Trophoblast cell (in vitro differentiated cells and primary cell): ENCODE results near the gene C19orf12.
"Not testable (repeated sequence)": the region's sequence is repeated elsewhere in the genome, so short reads cannot be mapped to it uniquely, and the experiment has no call there.

Source experiments
- DNase-seq, 2 donors: peaks; one replicate each; pipeline ENCODE4 v3.0.0-alpha.2; 2016
- H2AFZ ChIP-seq: 2 replicates; pipeline ENCODE4 v1.6.1; 2013; ENCODE audit warnings: low read length, moderate library complexity, mild to moderate bottlenecking; ENCODE audit not compliant: insufficient read depth, poor library complexity
- H2AK5ac ChIP-seq: 2 replicates; pipeline ENCODE4 v1.6.1; 2013; ENCODE audit warnings: mild to moderate bottlenecking, low read length
- H2BK120ac ChIP-seq: 2 replicates; pipeline ENCODE4 v1.6.1; 2013; ENCODE audit warnings: low read length, mild to moderate bottlenecking, moderate library complexity; ENCODE audit not compliant: insufficient read depth, poor library complexity
- H2BK12ac ChIP-seq: 2 replicates; pipeline ENCODE4 v1.6.1; 2013; ENCODE audit warnings: mild to moderate bottlenecking, low read length, moderate library complexity
- H2BK5ac ChIP-seq: 2 replicates; pipeline ENCODE4 v1.6.1; 2013; ENCODE audit warnings: low read length, low read depth, moderate library complexity, mild to moderate bottlenecking; ENCODE audit not compliant: poor library complexity
- H3K14ac ChIP-seq: 2 replicates; pipeline ENCODE4 v1.6.1; 2013; ENCODE audit warnings: mild to moderate bottlenecking, low read length
- H3K18ac ChIP-seq: 2 replicates; pipeline ENCODE4 v1.6.1; 2013; ENCODE audit warnings: mild to moderate bottlenecking, low read length
- H3K23ac ChIP-seq: 2 replicates; pipeline ENCODE4 v1.6.1; 2013; ENCODE audit warnings: low read length
- H3K27ac ChIP-seq: 2 replicates; pipeline ENCODE4 v1.5.1; 2013; ENCODE audit warnings: low read depth, mild to moderate bottlenecking, inconsistent platforms, low read length, moderate library complexity
- H3K27me3 ChIP-seq: 2 replicates; pipeline ENCODE4 v1.6.1; 2013; ENCODE audit warnings: inconsistent platforms, mild to moderate bottlenecking, low read length, moderate library complexity; ENCODE audit not compliant: insufficient read depth
- H3K36me3 ChIP-seq, 2 experiments: 1 replicate in 1 of 2; 2 replicates in 1 of 2; pipeline ENCODE4 v1.6.1; 2013; ENCODE audit warnings: low read length in 2 of 2, mild to moderate bottlenecking in 2 of 2, moderate library complexity in 1 of 2; ENCODE audit not compliant: insufficient read depth in 2 of 2, control insufficient read depth in 1 of 2
- H3K4ac ChIP-seq: 2 replicates; pipeline ENCODE4 v1.6.1; 2013; ENCODE audit warnings: low read depth, mild to moderate bottlenecking, low read length, moderate library complexity
- H3K4me1 ChIP-seq, 2 experiments: 1 replicate in 1 of 2; 2 replicates in 1 of 2; pipeline ENCODE4 v1.6.1; 2013; ENCODE audit warnings: low read length in 2 of 2, mild to moderate bottlenecking in 2 of 2, moderate library complexity in 1 of 2; ENCODE audit not compliant: insufficient read depth in 2 of 2, control insufficient read depth in 1 of 2
- H3K4me2 ChIP-seq: 2 replicates; pipeline ENCODE4 v1.6.1; 2013; ENCODE audit warnings: inconsistent platforms, mild to moderate bottlenecking, low read length, moderate library complexity
- H3K4me3 ChIP-seq: 2 replicates; pipeline ENCODE4 v1.5.1; 2013; ENCODE audit warnings: mild to moderate bottlenecking, low read depth, low read length, inconsistent platforms
- H3K79me1 ChIP-seq: one replicate; pipeline ENCODE4 v1.6.1; 2013; ENCODE audit warnings: low read length
- H3K79me2 ChIP-seq: 2 replicates; pipeline ENCODE4 v1.6.1; 2013; ENCODE audit warnings: low read length, mild to moderate bottlenecking; ENCODE audit not compliant: control insufficient read depth, insufficient read depth, poor library complexity
- H3K9ac ChIP-seq: 2 replicates; pipeline ENCODE4 v1.6.1; 2013; ENCODE audit warnings: mild to moderate bottlenecking, low read length
- H3K9me3 ChIP-seq: 2 replicates; pipeline ENCODE4 v1.6.1; 2013; ENCODE audit warnings: low read depth, mild to moderate bottlenecking, control low read depth, inconsistent platforms, low read length; ENCODE audit not compliant: insufficient read depth
- H4K12ac ChIP-seq: 2 replicates; pipeline ENCODE4 v1.6.1; 2013; ENCODE audit warnings: low read depth, mild to moderate bottlenecking, low read length, moderate library complexity
- H4K8ac ChIP-seq: 2 replicates; pipeline ENCODE4 v1.6.1; 2013; ENCODE audit warnings: low read depth, mild to moderate bottlenecking, low read length, moderate library complexity
- H4K91ac ChIP-seq: one replicate; pipeline ENCODE4 v1.6.1; 2013; ENCODE audit warnings: low read depth, mild to moderate bottlenecking, low read length, moderate library complexity
- WGBS: extraction: QIAGEN DNeasy Blood & Tissue Kit; methylation state at CpG from one replicate; pipeline ENCODE4 v1.1.7; 2013; ENCODE audit warnings: missing lambda C conversion rate; ENCODE audit not compliant: insufficient read length, insufficient coverage; ENCODE audit errors: extremely low coverage; 5-methylcytosine and 5-hydroxymethylcytosine counted together

C19orf12 gene

GRCh38 chr19:29671026-29671392 lies 44.1 kb downstream of the C19orf12 start:
- not testable (repeated sequence) for H3K4me3 ChIP-seq, H3K4ac ChIP-seq, H2BK12ac ChIP-seq, H3K14ac ChIP-seq, H2AFZ ChIP-seq, H4K91ac ChIP-seq, H3K9me3 ChIP-seq, H2BK120ac ChIP-seq, H3K27me3 ChIP-seq, H2BK5ac ChIP-seq, H3K79me1 ChIP-seq, H3K9ac ChIP-seq, H4K8ac ChIP-seq, H3K23ac ChIP-seq, H3K27ac ChIP-seq, H3K4me2 ChIP-seq, H2AK5ac ChIP-seq, H4K12ac ChIP-seq, H3K18ac ChIP-seq, H3K79me2 ChIP-seq
- Histone ChIP-seq H3K4me1 (peaks cover 15 to 17% of the 10 kb centered on the region in 2 experiments), H3K36me3 (peaks cover 21 to 24% of the 10 kb centered on the region in 2 experiments)
- peak in 1 of 2 donors; percentile 10 for DNase-seq
- WGBS: no CpG with 5 or more reads among the region's 6 CpGs

DNA sequence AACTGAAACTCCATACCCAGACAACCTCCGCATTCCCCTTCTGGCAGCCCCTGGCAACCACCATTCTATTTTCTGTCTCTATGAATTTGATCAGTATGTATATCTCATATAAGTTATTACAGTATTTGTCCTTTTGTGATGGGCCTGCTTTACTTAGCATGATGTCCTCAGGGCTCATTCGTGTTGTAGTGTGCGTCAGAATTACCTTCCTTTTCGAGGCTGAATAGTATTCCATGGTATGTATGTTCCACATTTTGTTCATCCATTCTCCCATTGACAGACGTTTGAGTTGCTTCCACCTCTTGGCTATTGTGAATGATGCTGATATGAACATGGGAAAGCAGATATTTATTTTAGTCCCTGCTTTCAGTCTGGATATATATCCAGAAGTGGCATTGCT lies 44.8 kb downstream of the C19orf12 start:
- Histone ChIP-seq H3K9ac (no peak overlapping the region), H4K91ac (no peak overlapping the region), H2BK12ac (no peak overlapping the region), H3K9me3 (no peaks in the 10 kb centered on the region), H2AFZ (no peak overlapping the region), H3K4ac (no peak overlapping the region), H3K4me3 (no peak overlapping the region), H3K4me2 (no peak overlapping the region), H3K79me1 (peaks cover 13% of the 10 kb centered on the region), H3K79me2 (peaks cover 10% of the 10 kb centered on the region), H3K14ac (no peak overlapping the region), H3K27ac (no peak overlapping the region), H3K4me1 (peaks cover 21 to 23% of the 10 kb centered on the region in 2 experiments), H2AK5ac (no peak overlapping the region), H4K8ac (no peak overlapping the region), H4K12ac (no peak overlapping the region), H3K23ac (no peak overlapping the region), H2BK5ac (no peak overlapping the region), H2BK120ac (no peak overlapping the region), H3K27me3 (no peaks in the 10 kb centered on the region), H3K36me3 (peaks cover 14 to 17% of the 10 kb centered on the region in 2 experiments), H3K18ac (no peak overlapping the region)
- no CpG with 5 or more reads among the region's 5 CpGs for WGBS
- peak; percentile 22 to 56 for DNase-seq

DNA sequence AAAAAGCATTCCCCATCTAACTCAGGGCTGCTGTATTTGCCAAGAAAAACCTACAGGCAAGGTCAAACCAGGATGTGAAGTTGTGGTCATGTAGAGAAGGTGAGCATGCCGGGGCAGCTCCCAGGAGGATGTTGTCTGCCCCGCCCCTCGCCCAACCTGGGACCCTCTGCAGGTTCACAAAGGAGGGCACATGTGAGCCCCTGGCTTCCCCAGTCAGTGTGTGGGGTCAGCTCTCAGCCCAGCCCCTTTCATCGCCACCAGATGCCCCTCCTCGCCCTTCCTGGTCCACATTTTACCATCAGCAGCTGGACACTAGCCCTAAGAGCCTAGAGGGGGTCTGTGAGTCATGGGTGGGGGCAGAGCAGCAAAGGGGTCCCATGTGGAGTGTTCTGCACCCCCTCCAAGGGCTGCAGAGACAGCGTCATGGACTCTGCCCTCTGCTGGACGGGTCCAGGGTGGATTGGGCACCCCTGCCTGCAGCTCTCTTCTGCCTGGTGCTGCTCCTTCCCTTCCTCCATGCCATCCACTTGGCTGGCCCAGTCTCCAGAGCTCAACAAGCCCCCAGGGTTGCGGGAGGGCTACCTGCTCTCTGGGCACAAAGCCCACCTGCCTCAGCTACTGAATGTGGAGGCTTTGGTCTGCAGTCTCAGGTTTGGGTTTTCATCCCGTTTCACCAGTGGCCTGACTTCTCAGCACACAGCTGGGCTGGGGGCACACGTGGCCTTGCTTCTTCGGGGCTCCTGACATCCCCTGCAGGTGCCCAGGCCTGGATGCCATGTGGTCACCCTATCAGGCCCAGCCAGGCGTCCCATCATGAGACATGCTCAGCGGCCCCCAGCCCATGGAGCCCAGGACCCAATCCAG lies 46.1 kb downstream of the C19orf12 start:
- Histone ChIP-seq H3K4me1 (peaks cover 29 to 34% of the 10 kb centered on the region in 2 experiments), H3K18ac (peak overlapping the region; percentile 3), H3K79me1 (peaks cover 16% of the 10 kb centered on the region), H3K79me2 (peaks cover 10% of the 10 kb centered on the region), H4K91ac (peak overlapping the region; percentile 65), H3K36me3 (peaks cover 3 to 6% of the 10 kb centered on the region in 2 experiments), H3K9me3 (no peaks in the 10 kb centered on the region), H2BK120ac (no peak overlapping the region), H2BK12ac (no peak overlapping the region), H3K4me2 (no peak overlapping the region), H2AK5ac (peak overlapping the region; percentile 18), H4K8ac (no peak overlapping the region), H3K27ac (no peak overlapping the region), H3K9ac (no peak overlapping the region), H3K4me3 (no peak overlapping the region), H4K12ac (no peak overlapping the region), H3K14ac (no peak overlapping the region), H3K27me3 (no peaks in the 10 kb centered on the region), H3K4ac (peak overlapping the region; percentile 19), H3K23ac (no peak overlapping the region), H2AFZ (no peak overlapping the region), H2BK5ac (no peak overlapping the region)
- no CpG with 5 or more reads among the region's 13 CpGs for WGBS
- DNase-seq: no peak

DNA sequence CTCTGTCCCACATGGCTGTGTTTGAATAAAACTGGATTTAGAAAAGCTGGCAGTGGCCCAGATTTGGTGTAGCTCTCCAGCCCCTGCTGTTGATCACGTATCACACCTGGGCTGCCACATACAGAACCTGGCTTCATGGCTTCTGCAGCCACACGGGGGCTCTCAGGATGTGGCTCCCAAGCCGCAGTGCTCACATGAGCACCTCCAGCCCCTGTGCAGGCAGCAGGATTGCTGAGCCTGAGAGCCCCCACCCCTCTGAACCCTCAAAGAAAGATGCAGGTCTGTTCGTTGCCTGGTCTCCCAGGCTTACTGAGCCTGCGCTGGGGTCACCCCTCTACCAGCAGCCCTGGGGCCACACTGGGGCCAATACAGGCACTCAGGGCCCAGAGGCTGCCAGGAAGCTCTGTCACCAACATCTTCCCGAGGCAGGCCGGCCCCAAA lies 47.1 kb downstream of the C19orf12 start:
- no peaks in the 10 kb centered on the region for H3K27me3 ChIP-seq
- peaks cover 22% of the 10 kb centered on the region for H3K79me1 ChIP-seq
- H3K14ac ChIP-seq: peak overlapping the region; percentile 19
- H2BK5ac ChIP-seq: peak overlapping the region; percentile 10
- H4K8ac ChIP-seq: no peak overlapping the region
- H2AFZ ChIP-seq: no peak overlapping the region
- H4K12ac ChIP-seq: no peak overlapping the region
- no peak overlapping the region for H3K4me3 ChIP-seq
- no peak overlapping the region for H3K18ac ChIP-seq
- H3K9ac ChIP-seq: no peak overlapping the region
- DNase-seq: no peak
- no peak overlapping the region for H3K27ac ChIP-seq
- H3K4ac ChIP-seq: no peak overlapping the region
- peaks cover 36 to 40% of the 10 kb centered on the region in 2 experiments for H3K4me1 ChIP-seq
- no peak overlapping the region for H2BK120ac ChIP-seq
- peak overlapping the region; percentile 13 for H4K91ac ChIP-seq
- no peak overlapping the region for H3K23ac ChIP-seq
- peak overlapping the region; percentile 24 for H2AK5ac ChIP-seq
- WGBS: no CpG with 5 or more reads among the region's 7 CpGs
- no peak overlapping the region for H3K4me2 ChIP-seq
- H3K9me3 ChIP-seq: no peaks in the 10 kb centered on the region
- no peaks in the 10 kb centered on the region for H3K36me3 ChIP-seq
- no peak overlapping the region for H2BK12ac ChIP-seq
- H3K79me2 ChIP-seq: peaks cover 10% of the 10 kb centered on the region
